Subcutaneous adipose tissue (tissue), 4 donors: ENCODE measurements around the gene FGA. TPM values are rescaled to one million over a fixed set of nuclear protein-coding genes. Genes with fewer than 3 reads are reported as not detected.

Experiments
- CTCF ChIP-seq: fragments of 450-650 bp; IDR thresholded peaks from one replicate; pipeline ENCODE4 v1.5.1; 2016; ENCODE audit warnings: low read depth, mild to moderate bottlenecking, control low read depth, antibody characterized with exemption, moderate library complexity
- total RNA-seq, 4 donors: library from RNA; depleted of rRNA; stranded (reverse); fragments of >200 nt; gene quantifications; one replicate each; pipeline ENCODE4 v1.1.0, GENCODE V29; 2016

FGA gene
- total RNA-seq = not detected

- no peak for TF ChIP-seq CTCF
Observed at GRCh38 chr4:154590329-154591006, at the start of gene FGA. Gene FGA, minus strand, starts transcription at chr4:154590742. Its CDS starts 55 bp downstream, at chr4:154590687.

GRCh38 chr4:154634058-154634457 is 43.5 kb upstream of the FGA start:
- TF ChIP-seq CTCF = no peak

GRCh38 chr4:154631828-154632227 is 41.3 kb upstream of the FGA start:
- TF ChIP-seq CTCF = no peak

GRCh38 chr4:154630324-154630723 is 39.8 kb upstream of the FGA start:
- no peak for TF ChIP-seq CTCF

- TF ChIP-seq CTCF = no peak
Observed at GRCh38 chr4:154626793-154627484, 36.4 kb upstream of the FGA start.

GRCh38 chr4:154625971-154626370 is 35.4 kb upstream of the FGA start:
- TF ChIP-seq CTCF = no peak

GRCh38 chr4:154623995-154624394 is 33.5 kb upstream of the FGA start:
- no peak for TF ChIP-seq CTCF
